Heart right ventricle (tissue), 16 donors: Measurements from ENCODE around the gene TMEM9B. TPM values are rescaled to one million over a fixed set of nuclear protein-coding genes. Genes with fewer than 3 reads are reported as not detected.

Source experiments
- ATAC-seq, 8 donors: fragments of 200-7000 bp; cut with Tn5 transposase; one replicate each; pipeline ENCODE4 v1.9.1; 2020; ENCODE audit warnings: mild to moderate bottlenecking in 8 of 8, moderate library complexity in 8 of 8, moderate number of reproducible peaks in 1 of 8
- DNase-seq, 2 donors: peaks; one replicate each; pipeline ENCODE4 v3.0.0-alpha.2; 2020
- H3K27ac ChIP-seq, 10 donors: fragments of 200-600 bp; sonication (generic) in 2 of 10; one replicate each; pipeline versions ENCODE4 v1.5.0 to v1.8.0; 2020 to 2022; ENCODE audit warnings: mild to moderate bottlenecking in 3 of 10
- H3K27me3 ChIP-seq, 7 donors: fragments of 200-600 bp; one replicate each; pipeline ENCODE4 v1.8.0; 2021 to 2022; ENCODE audit warnings: mild to moderate bottlenecking in 2 of 7
- H3K36me3 ChIP-seq, 9 donors: fragments of 200-600 bp; sonication (generic) in 1 of 9; one replicate each; pipeline versions ENCODE4 v1.5.0 to v1.8.0; 2020 to 2022; ENCODE audit warnings: mild to moderate bottlenecking in 2 of 9
- H3K4me1 ChIP-seq, 9 donors: fragments of 200-600 bp; sonication (generic) in 1 of 9; one replicate each; pipeline versions ENCODE4 v1.5.0 to v1.8.0; 2020 to 2022; ENCODE audit warnings: mild to moderate bottlenecking in 4 of 9
- H3K4me3 ChIP-seq, 10 donors: fragments of 200-600 bp; sonication (generic) in 2 of 10; one replicate each; pipeline versions ENCODE4 v1.5.0 to v1.8.0; 2020 to 2022; ENCODE audit warnings: mild to moderate bottlenecking in 7 of 10, moderate library complexity in 2 of 10
- H3K9me3 ChIP-seq, 11 donors: fragments of 200-600 bp in 10 of 11; sonication (generic) in 2 of 11; one replicate each; pipeline versions ENCODE4 v1.5.0 to v1.8.0; 2013 to 2022; ENCODE audit warnings: mild to moderate bottlenecking in 2 of 11, control low read depth in 1 of 11, moderate library complexity in 1 of 11
- WGBS, 2 donors: extraction: QIAGEN DNeasy Blood & Tissue Kit; methylation state at CpG; one replicate each; pipeline ENCODE4 v1.1.7; 2013; ENCODE audit warnings: inconsistent platforms in 1 of 2; 5-methylcytosine and 5-hydroxymethylcytosine counted together
- intact Hi-C, 10 donors: fragments of 100-400 bp; cut with DNase I; formaldehyde crosslinking; loops; one replicate each; pipeline versions ENCODE4 v1.11.1 to v1.14.2; 2022
- polyA plus RNA-seq, 2 donors: library from polyadenylated mRNA; stranded (reverse); fragments of 200-250 nt; gene quantifications; one replicate each; pipeline ENCODE4 v1.2.3, GENCODE V29; 2013
- total RNA-seq, 10 donors: library from RNA; stranded (reverse); fragmentation: NEBNext Ultra II Directional in 3 of 10; extraction: Animal tissue kit (Norgen Biotek cat#: 25700) in 3 of 10; gene quantifications; one replicate each; pipeline versions ENCODE4 v1.2.1 to v1.2.4, GENCODE V29; 2021 to 2023
- TF ChIP-seq, protein P1 (sequence below), 9 donors: fragments of 200-600 bp; sonication (generic) in 2 of 9; IDR thresholded peaks; one replicate each; pipeline versions ENCODE4 v1.5.0 to v1.8.0; 2021 to 2022; ENCODE audit warnings: antibody characterized with exemption in 9 of 9, mild to moderate bottlenecking in 5 of 9, moderate library complexity in 1 of 9
- donor health status: Arrhythmogenic right ventricular cardiomyopathy.
- donor health status: ischemic (EF 13 %, LVEDD 7.1; RV severe dilation, severe dysfunction).
- donor health status: healthy with polysubstance abuse.
- donor health status: DM: no; HTN: yes; CAD: no.
- donor health status: DM: no; HTN: no; CAD: no.
- donor health status: ischemic (EF 25% LVEDD 6.9; RV normal size, moderate dysfunction).
- donor health status: ischemic (EF 25% LVEDD 5.7; RV mildly dilated, moderate dysfunction).
- donor health status: healthy.
- donor health status: DM: yes; HTN: yes; CAD: no.
- donor health status: Ischemic cardiomyopathy.
- donor health status: ischemic (EF 35%, LVEDD 5.7; RV mildly dilated, moderate dysfunction).
- donor health status: nonischemic (EF 11% LVEDD 7.7; RV severe dilation, severe dysfunction).
- donor health status: DM: yes; HTN: yes; CAD: no.
- donor health status: PGD.
- donor health status: ischemic (EF 29% LVEDD 5.4; RV normal size, mild dysfunction).
- donor health status: nonischemic (EF 23%, LVEDD 6.1; RV moderate dilation, normal function).

TMEM9B gene
- total and polyA plus RNA-seq, 12 donors = 23.8 to 56.7 (median 47.7) TPM

DNA sequence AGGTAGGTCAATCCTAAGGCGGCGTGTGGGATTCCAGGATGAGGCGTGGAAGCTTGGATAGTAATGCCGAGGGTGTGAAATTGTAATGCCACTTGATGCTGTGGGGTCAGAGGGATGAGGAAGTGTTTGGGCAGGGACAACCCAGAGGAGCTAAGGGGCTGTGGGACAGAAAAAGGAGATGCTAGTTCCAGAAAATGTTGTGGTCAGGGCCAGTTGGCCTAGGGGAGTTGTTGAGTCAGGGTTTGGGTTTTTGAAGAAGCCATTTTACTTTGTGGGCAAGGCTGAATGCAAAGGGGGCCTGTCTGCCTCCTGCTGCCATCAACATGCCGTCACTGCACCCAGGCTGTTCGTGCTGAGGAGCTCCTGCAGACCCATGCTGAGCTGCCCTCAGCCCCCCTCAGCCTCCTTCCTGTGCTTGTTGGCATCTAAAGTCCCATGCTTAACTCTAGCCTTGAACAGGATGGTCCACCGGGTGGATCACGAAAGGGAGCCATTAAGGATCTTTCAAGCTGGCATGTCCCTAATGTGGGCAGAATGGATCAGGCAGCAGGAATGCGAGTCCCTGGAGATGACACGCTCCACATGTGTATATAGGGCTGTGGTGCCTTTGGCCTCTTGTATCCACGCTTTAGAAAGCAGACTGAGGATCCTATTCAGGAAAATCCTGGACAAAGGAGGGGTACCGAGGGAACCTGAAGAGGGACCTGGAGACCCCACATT, 33.6 kb downstream of the TMEM9B start:
- no peaks in the 10 kb centered on the region for H3K4me1 ChIP-seq
- DNase-seq (no peak), ATAC-seq (no peak)
- no peak overlapping the region for H3K4me3 ChIP-seq
- TF ChIP-seq, protein P1, sequence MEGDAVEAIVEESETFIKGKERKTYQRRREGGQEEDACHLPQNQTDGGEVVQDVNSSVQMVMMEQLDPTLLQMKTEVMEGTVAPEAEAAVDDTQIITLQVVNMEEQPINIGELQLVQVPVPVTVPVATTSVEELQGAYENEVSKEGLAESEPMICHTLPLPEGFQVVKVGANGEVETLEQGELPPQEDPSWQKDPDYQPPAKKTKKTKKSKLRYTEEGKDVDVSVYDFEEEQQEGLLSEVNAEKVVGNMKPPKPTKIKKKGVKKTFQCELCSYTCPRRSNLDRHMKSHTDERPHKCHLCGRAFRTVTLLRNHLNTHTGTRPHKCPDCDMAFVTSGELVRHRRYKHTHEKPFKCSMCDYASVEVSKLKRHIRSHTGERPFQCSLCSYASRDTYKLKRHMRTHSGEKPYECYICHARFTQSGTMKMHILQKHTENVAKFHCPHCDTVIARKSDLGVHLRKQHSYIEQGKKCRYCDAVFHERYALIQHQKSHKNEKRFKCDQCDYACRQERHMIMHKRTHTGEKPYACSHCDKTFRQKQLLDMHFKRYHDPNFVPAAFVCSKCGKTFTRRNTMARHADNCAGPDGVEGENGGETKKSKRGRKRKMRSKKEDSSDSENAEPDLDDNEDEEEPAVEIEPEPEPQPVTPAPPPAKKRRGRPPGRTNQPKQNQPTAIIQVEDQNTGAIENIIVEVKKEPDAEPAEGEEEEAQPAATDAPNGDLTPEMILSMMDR (IDR thresholded peaks at IDR 0.05) = no peak
- WGBS, 2 donors = 94% methylated on average over 12 of the region's 12 CpGs
- H3K27ac ChIP-seq = no peak overlapping the region
- intact Hi-C loops = no loop called here
- no peaks in the 10 kb centered on the region for H3K36me3 ChIP-seq
- no peaks in the 10 kb centered on the region for H3K27me3 ChIP-seq
- no peaks in the 10 kb centered on the region for H3K9me3 ChIP-seq

DNA sequence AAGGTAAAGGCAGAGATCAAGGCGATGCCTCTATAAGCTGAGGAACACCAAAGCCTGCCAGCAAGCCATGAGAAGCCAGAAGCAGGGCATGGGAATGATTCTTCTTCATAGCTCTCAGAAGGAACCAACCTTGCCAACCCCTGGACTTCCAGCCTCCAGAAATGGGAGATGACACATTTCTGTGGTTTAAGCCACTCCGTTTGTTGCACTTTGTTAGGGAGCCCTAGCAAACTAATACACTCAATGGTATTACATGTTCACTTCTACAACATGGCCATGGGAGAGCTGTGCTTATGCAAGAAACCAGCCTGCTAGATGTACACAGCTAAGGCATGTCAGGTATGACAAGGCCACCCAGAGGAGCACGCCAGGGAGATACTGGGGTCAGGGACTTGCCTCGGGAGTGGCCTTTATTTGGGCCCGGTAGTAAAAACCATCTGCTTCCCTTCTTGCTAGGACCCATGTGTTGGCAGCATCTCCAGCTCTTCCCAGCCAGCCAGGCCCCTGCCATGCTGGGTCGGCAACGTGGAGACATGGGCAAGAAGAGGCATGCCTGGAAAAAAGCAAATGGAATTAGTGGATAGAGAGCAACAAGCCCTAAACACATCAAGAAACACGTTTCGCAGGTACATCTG, 35.1 kb downstream of the TMEM9B start:
- TF ChIP-seq, protein P1 (IDR thresholded peaks at IDR 0.05) = no peak
- DNase-seq (no peak), ATAC-seq (no peak)
- H3K9me3 ChIP-seq = no peaks in the 10 kb centered on the region
- no peaks in the 10 kb centered on the region for H3K27me3 ChIP-seq
- H3K4me3 ChIP-seq = no peak overlapping the region
- H3K36me3 ChIP-seq = peaks cover 0 to 13% (median 0%) of the 10 kb centered on the region in 9 donors
- intact Hi-C loops = no loop called here
- no peak overlapping the region for H3K27ac ChIP-seq
- WGBS, 2 donors = 89% methylated on average over 9 of the region's 9 CpGs
- no peaks in the 10 kb centered on the region for H3K4me1 ChIP-seq

DNA sequence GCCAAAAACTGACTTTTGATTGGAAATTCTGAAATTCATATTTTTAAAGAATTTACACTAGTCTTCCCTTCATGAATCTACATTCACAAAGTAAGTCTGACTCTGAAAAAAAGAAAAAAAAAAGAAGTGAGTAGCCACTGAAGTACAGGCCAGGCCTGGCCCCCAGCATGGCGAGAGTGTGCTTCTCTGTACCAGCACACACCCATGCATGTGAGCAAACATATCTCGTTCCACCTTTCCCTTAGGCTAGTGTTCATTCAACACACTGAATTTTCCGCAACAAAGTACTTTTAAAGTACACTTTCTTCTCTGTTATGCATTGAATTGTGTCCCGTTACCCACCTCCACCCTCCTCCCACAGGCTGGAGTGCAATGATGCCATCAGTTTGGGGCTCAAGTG, 36.0 kb downstream of the TMEM9B start:
- no peaks in the 10 kb centered on the region for H3K9me3 ChIP-seq
- TF ChIP-seq, protein P1 (IDR thresholded peaks at IDR 0.05) = no peak
- 97 to 98% methylated on average over 4 of the region's 4 CpGs for WGBS, 2 donors
- ATAC-seq = no peak
- no peak for DNase-seq
- peaks cover 0 to 19% (median 0%) of the 10 kb centered on the region in 9 donors for H3K36me3 ChIP-seq
- H3K4me1 ChIP-seq = no peaks in the 10 kb centered on the region
- H3K27me3 ChIP-seq = no peaks in the 10 kb centered on the region
- no peak overlapping the region for H3K4me3 ChIP-seq
- intact Hi-C loops = no loop called here
- no peak overlapping the region for H3K27ac ChIP-seq

DNA sequence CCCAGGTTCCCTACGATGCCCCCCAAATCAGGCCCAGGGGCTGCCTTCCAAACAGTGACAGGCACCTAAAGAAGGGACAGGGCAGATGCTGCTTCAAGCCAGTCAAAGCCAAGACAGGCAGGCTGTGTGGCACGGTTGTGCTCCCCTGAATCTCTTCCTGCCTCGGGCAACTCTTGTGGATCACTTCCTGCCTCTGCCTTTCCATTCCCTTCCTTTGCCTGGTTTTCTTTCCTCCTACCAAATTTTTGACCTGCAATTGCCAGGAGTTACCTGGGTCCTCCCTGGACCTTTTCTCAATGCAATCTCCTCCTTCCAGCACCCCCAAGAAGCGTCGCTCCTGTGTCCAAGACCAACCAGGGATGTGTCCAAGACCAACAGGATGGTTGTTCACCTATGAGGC, 37.0 kb downstream of the TMEM9B start:
- Histone ChIP-seq H3K4me3 (no peak overlapping the region), H3K4me1 (no peaks in the 10 kb centered on the region)
- WGBS, 2 donors = 78 to 84% methylated on average over 5 of the region's 5 CpGs

More for the DNA sequence above, 37.0 kb downstream of the TMEM9B start:
- intact Hi-C loops = no loop called here
- peaks cover 0 to 28% (median 6%) of the 10 kb centered on the region in 9 donors for H3K36me3 ChIP-seq
- H3K27ac ChIP-seq = no peak overlapping the region
- DNase-seq (no peak), ATAC-seq (no peak)
- H3K27me3 ChIP-seq = no peaks in the 10 kb centered on the region
- H3K9me3 ChIP-seq = no peaks in the 10 kb centered on the region
- TF ChIP-seq, protein P1 (IDR thresholded peaks at IDR 0.05) = no peak
